Measurements from ENCODE around the gene LRRC25.
A peak's percentile ranks its signal among the peaks of the same experiment; 100 is the strongest.

- TF ChIP-seq PAX5 (IDR thresholded peaks at IDR 0.05; ENCODE audit: borderline replicate concordance, low read depth, low read length) = no peak
- TF ChIP-seq TARDBP (IDR thresholded peaks at IDR 0.05; ENCODE audit: borderline replicate concordance) = no peak
- no peak for TF ChIP-seq ZBTB4 (CRISPR knock-in tag; IDR thresholded peaks at IDR 0.05)
- TF ChIP-seq TAF1 (IDR thresholded peaks at IDR 0.05; ENCODE audit: borderline replicate concordance, low read depth, low read length) = no peak
- no peak for TF ChIP-seq FOS (IDR thresholded peaks at IDR 0.05; ENCODE audit: borderline replicate concordance, extremely low read depth, insufficient read length)
- TF ChIP-seq PAX8 (IDR thresholded peaks at IDR 0.05) = no peak
- no peak for TF ChIP-seq BCL11A (IDR thresholded peaks at IDR 0.05; ENCODE audit: low read depth, low read length)
- TF ChIP-seq JUNB (IDR thresholded peaks at IDR 0.05) = no peak
- peak; percentile 49 to 85 (median 55) for TF ChIP-seq CTCF (IDR thresholded peaks at IDR 0.05 in 2 of 3, conservative IDR thresholded peaks at IDR 0.05 in 1 of 3; ENCODE audit: control insufficient read depth in 2 of 3, extremely low read depth in 1 of 3, insufficient read depth in 1 of 3, low read depth in 3 of 3, low read length in 3 of 3)
- TF ChIP-seq TCF12 (IDR thresholded peaks at IDR 0.05; ENCODE audit: low read depth, low read length) = peak; percentile 55; the same call in 1 of the 2 replicates
These were observed 11.5 kb downstream of the LRRC25 start, which contains the start of gene GDF15 for GRCh38 chr19:18385675-18386542.
